Limb (tissue), 2 donors: ENCODE results near the gene SPRN.
"Not testable (repeated sequence)": the region's sequence is repeated elsewhere in the genome, so short reads cannot be mapped to it uniquely, and the experiment has no call there.

Source experiments
- DNase-seq, 2 donors: peaks; one replicate each; pipeline ENCODE4 v3.0.0-alpha.2; 2016; ENCODE audit errors: extremely low spot score in 2 of 2

Gene SPRN

DNA sequence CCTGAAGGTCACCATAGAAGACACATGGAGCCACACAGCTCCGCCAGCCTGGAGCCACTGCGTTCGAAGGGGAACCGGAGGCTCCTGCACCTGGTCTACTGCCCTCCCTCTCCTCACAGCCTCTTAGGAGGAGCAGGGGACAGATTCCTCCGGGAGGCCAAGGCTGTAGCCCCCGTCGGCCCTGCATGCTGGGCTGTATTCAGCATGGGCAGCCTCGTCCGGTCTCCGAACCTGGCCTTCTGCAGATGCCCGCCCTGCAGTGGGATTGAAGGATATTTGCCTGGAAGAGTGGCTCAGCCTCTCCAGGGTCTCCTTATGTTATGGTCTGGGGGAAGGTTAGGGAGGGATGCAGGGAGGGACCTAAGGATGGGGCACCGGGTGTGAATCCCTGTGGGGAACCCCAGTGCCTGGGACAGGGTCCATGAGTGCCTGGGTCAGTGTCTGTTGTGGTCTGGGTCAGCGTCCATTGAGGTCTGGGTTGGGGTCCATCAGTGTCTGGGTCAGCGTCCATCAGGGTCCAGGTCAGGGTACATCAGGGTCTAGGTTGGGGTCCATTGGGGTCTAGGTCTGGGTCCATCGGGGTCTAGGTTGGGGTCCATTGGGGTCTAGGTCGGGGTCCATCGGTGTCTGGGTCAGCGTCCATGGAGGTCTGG is 16.3 kb upstream of the SPRN start:
- no peak for DNase-seq

DNA sequence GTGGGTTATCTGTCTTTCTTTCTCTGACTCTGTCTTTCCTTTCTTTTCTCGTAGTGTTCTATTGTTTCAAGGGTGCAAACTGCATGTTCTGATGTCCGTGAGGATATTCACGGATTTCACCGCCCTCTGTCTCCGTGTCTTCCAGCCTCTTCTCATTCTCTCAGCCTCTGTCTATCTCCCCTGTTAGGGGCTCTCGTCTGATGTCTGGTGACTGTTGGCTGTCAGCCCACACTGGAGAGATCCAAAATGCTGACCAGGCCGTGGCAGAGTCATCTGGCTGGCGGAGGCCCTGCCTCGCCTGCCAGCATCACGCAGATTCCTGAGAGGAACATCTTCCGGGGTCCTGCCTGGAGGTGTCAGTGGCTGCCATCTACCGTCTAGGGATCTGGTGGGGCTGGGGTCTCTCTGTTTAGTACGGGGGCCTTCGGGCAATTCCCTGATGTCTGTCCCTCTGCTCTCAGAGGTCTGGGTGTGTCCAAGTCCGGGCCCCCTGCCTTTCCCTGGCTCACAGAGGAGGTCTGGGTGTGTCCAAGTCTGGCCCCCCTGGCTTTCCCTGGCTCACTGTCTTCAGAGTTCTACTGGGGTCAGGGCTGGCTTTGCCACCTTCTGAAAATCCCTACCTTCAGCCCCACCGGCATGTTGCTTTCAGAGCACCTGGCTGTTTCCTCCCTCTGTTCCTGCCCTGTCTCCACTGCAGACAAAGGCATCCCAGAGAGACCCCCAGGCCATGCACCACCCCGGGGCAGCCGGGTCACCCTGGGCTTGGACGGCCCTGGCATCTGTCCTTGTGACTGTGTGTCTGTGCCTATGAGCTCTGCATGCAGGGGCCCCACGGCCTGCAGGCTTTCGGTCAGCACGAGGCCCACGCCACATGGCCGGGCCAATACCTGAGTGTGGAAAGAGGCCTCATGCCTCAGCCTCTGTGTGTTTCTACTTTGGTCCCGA is 15.4 kb upstream of the SPRN start:
- DNase-seq: no peak

DNA sequence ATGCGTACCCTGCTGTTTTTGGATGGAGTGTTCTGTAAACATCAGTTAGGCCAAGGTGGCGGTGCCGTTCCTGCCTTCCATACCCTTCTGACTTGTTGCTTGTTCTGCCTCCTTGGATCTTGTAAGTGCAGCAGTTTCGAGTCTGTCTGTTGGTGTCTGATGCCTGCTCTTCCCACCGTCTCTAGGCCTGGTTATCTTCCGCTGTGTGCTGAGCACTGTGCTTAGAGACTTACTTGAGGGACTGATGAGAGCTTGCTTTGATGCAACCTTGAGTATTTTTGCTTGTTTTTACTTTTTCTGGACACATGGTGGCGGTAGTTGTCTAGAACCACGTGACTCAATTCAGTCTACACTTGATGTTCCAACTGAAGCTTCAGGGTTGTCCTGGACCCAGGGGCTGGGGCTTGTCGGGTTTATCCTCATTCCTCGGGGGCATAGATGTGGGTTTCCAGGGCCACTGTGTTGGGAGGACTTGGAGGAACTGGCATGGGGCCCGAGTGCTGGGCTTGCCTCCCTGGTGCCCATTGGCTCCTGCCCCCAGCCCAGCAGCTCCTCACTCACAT is 14.4 kb upstream of the SPRN start:
- no peak for DNase-seq

DNA sequence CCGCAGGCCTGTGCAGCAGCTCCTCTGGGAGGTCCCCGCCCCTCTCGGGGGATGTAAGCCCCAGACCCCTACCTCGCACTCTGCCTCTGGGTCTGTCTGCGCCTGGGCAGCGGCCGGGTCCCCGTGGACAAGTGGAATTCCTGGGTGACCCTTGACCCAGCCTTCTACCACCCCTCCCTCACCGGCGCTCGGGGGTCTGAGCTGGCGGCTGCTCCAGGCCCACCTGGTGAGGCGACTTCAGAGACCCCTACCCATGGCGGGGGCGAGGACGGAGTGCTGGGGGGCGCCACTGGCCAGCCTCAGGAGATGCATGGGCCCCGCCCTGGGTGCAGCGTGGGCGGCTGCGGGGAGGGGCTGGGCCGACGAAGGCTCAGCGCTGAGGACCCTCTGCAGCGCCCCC is 8.4 kb upstream of the SPRN start:
- DNase-seq: not testable (repeated sequence)

DNA sequence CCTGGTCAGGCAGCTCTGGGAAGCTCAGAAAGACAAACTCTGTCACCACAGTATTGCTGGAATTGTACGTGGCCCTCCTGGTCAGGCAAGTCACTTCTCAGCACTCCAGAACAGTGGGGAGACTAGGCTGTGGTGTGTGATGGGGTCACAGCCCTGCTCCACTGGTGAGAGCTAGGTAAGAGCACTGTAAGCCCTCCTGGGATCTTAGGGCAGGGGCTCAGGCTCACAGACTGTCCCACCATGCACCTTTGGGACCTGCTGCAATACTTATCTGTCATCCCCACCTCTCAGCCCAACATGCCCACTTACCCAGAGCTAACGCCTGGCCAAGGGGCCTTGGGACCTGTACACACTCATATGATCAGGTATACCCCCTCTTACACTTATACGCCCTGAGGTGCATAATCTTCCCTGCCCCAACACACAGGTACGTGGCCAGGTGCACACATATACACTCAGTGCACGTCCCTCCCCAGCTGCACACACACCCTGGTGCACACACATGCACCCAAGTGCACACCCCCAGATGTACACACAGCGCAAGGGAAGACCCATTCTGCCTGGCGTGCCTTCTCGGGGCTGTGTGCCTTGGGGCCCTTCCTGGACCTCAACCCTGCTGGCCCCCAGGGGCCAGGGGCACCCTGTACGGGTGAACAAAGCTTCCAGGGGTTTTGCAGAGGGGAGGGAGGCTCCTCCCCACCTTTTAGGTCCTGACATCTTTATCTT is 7.6 kb upstream of the SPRN start:
- not testable (repeated sequence) for DNase-seq

DNA sequence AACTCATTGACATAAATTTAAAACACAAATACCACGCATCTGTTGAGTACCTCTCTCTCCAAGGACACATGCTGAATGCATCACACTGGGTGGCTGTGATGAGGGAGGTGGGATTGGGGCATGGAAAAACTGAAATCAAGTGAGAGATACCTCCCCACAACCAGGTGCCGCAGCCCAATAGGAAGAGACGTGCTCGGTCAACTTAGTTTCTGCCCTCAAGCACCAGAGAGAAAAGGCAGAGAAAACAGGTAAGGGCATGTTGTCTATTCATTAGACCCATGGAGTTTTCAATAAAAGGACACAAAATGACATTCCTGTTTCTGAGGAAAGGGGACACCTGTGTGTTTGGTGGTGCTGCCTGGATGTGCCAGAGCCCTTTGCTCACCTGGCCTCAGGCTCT is 5.1 kb upstream of the SPRN start:
- not testable (repeated sequence) for DNase-seq

DNA sequence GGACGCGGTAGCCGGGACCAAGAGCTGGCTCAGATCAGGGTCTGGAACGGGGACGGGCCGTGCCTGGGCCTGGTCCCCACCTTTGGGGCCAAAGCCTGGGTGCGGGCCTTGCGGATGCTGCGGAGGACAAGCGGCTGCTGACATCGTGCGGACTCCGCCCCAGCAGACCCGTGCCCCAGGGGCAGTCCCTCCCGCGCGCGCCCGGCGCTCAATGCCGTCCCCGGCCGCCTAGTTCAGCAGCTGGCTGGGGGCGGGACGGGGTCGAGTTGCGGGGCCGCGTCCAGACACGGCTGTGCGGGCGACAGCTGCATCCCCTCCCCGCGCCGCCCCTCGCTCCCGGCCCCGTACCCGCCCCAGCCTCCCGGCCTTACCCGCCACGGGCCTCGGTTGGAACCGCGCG is 323 bp downstream of the SPRN start:
- DNase-seq: peak in 1 of 2 donors; percentile 36

DNA sequence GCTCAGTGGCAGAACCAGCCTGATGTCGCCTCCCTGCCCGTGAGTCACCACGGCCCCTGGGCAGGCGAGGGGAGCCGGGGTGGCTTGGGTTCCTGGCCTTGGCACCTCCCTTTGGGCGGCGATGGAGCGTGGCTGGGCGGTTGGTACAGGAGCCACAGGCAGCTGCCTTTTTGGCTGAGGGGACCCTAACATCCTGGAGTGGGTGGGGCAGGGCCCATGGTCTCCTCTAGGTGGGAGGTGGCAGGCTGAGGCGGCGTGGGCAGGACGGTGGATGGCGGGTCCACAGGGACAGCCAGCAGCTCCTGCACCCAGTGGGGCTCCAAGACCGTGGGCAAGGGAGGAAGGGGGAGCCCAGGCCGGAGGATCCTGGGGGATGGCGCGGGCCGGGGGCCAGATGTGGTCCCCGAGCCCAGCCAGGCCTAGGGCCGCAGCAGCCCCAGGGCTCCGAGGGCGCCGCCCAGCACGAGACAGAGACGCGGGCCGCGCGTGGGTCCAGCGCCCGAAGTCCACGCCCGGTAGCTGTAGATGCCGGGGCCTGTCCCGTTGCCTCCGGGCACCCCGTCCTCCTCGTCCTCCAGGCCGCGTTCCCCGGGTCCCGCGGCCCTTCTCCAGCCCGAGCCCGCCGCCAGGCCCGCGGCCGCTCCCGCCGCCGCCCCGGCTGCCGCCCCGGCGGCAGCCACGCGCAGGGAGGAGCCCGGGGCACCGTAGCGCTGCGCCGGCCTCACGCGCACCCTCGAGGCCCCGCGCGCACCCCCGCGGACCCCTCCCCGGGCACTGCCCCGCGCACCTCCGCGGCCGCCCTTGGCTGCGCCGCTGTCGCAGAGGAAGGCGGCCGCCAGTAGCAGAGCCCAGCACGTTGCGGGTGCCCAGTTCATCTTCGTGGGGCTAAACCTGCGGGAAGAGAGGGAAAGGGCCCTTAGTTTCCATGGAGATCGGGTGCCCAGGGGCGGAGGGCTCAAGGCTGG is 1.3 kb downstream of the SPRN start:
- DNase-seq: peak in 1 of 2 donors; percentile 45

DNA sequence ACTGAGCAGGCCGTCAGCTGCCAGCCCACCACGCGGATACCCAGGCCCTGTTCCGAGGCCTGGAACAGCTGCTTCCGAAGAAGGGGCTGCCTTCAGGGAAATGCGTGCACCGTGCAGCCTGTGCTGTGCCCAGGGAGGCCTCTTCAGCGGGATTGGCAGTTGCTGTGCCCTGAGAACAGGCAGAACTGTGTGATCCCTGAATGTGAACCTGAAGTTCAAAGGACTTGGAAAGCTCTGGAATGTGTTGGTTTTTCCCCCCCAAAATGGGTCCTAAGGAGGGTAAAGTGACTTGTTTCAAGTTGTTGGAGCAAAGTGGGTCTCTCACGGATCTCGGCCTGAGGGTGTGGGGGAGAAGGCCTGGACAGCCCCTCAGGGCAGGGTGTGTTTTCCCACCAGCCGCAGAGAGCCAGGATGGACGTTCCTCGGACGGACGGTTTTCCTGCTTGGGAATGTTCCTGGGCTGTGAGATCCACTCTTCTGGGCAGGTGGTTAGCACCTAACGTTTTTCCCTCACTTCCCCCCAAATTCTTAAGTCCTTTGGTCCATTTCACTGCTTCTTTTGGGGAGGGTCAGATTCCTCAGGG is 2.1 kb downstream of the SPRN start:
- DNase-seq: peak in 1 of 2 donors; percentile 45

DNA sequence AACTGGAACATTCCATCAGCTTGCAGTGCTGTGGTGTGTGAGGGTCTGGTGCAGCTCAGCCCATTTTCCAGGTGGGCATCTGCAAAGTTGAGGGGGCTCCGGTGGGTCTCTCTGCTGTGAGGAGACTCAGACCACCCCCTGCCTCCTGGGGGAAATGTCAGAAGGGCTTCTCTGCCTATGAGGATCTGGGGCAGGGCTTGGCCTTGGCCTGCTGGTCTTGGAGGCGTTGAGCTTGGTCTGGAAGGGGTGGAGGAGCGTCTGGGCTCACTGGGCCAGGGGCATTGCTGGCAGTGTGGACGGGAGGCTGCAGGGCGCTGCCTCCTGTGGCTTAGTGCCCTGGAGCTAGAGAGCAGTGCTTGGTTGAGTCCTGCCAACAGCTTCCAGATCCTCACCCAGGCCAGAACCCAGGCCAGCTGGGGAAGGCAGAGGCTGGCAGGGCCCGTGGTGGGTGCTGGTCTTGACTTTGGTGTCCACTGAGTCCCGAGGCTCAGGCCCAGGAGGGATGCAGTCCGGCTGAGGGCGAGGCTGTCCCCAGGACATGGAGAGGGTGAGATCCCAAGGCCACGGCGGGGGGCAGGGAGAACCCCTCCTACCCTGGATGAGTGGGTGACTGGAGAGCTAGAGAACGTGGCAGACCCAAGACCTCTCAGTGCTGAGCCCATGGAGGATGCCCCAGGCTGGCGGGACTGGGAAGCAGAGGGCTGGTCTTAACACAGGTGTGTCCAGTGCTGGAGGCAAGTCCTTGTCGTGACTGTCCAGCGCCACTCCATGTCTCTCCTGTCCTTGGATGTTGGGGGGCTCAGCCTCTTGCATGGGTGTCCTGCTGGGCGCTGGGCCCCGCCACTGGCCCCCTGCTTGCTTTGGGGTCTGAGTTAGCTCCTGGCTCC is 2.8 kb downstream of the SPRN start:
- DNase-seq: no peak

DNA sequence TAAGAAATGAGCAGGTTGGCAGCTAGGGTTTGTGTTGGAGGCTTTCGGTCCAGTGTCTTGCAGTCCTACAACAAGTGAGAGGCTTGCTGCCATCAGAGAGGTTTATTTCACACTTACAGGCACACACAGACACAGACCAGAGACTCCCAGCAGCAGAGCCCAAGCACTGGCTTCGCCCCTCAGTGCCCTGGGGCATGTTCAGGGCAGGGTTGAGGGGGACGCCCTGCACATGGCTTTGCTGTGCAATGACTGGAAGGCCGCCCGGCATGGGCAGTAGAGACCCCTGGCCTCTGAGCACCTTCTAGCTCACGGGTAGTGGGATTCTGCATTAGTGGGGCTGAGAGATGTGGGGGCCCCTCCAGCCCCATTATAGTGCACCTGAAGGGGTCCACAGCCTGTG is 3.8 kb downstream of the SPRN start:
- DNase-seq: no peak

DNA sequence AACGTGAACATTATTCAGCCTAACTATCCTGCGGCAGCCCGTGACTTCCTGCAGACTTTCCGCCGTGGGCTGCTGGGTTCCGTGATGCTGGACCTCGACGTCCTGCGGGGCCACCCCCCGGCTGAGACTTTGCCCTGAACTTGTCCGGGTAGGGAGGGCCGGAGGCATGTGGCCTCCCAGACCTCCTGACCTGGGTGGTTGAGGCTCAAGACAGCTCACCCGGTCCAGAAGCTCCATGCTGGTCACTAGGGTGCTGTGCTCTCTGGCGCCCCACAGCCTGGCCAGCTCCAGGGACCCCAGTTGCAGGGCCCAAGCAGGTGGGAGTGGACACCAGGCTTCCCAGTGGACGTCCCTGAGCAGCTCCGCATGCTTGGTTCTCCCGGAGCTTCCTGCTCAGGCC is 4.4 kb downstream of the SPRN start:
- no peak for DNase-seq

DNA sequence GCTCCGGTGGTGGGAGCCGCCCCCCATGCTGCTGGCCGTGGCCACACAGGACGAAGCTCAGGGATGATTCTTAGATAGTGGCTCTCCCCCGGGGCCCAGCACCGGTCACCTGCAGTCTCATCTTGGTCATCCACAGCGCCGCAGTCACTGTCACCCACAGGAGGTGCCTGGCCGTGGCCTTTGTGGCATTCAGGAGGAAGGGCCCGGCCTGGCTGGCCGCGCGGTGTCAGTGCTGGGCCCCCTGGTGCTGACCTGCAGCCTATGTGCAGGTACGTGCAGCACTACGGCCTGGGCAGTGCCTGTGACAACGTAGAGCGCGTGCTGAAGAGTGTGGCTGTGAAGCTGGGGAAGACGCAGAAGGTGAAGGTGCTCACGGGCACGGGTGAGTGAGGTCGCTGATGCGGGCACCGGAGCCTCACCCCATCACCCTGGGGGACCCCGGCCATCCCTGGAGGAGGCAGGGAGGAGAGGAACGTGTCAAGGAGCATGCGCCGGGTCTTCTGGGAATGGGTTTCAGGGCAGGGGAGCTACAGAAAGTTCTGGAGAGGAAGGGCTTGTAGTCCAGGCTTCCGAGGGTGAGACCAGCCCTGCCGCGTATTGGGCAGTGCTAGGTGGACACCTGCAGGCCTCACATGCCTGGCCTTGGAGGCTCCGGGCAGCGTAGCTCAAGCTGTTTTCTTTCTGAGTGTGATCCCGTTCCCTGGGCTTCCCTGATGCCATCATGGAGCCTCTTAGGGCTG is 5.0 kb downstream of the SPRN start:
- no peak for DNase-seq

DNA sequence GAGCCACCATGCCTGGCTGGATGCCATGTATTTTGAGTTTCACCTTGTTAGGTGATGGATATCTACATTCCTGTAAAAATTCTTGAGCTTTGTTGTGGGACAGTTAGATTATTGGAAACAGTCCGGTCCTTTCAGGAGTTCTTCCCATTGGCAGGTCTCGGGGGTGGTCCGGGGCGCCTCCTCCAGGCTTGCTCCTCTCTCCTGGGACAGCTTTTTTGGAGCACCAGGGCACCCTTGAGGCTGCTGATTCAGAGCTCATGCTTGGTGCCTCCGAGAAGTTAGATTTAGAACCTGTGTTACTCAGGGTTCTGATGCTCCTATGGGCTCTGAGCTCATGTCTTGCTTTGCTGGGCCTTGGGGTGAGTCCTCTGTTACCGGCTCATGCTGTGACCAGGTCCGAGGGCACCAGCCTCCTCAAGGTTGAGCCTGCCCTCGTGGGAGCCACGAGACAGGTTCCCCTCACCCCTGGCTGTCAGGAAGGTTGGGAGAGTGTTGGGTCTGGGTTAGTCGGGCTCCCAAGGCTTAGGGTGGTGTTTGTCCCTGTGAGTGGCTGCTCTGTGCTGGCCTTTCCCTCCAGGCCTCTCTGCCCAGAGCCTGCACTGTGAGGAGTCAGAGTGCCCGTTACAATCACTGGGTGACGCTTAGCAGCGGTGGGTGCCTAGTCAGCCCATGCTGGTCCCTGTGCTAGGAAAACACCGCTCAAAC is 6.0 kb downstream of the SPRN start:
- DNase-seq: no peak

DNA sequence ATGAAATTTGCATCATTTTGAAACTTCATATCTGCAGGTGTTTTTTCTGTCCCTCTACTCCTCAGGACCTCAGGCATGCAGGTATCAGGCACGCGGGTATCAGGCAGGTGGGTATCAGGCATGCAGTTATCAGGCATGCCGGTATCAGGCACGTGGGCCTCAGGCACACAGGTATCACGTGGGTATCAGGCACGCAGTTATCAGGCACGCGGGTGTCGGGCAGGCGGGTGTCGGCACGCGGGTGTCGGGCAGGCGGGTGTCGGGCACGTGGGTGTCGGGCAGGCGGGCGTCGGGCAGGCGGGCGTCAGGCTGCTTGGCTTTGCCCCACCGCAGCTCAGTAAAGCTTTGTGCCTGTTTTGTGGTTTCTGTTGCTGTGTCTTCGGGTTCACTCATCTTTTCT is 8.7 kb downstream of the SPRN start:
- DNase-seq: no peak

DNA sequence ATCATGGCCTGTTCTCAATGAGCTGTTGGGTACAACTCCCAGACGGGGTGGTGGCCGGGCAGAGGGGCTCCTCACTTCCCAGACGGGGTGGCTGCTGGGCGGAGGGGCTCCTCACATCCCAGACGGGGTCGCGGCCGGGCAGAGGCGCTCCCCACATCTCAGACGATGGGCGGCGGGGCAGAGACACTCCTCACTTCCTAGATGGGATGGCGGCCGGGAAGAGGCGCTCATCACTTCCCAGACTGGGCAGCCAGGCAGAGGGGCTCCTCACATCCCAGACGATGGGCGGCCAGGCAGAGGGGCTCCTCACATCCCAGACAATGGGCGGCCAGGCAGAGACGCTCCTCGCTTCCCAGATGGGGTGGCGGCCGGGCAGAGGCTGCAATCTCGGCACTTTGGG is 10.0 kb downstream of the SPRN start:
- DNase-seq: not testable (repeated sequence)

DNA sequence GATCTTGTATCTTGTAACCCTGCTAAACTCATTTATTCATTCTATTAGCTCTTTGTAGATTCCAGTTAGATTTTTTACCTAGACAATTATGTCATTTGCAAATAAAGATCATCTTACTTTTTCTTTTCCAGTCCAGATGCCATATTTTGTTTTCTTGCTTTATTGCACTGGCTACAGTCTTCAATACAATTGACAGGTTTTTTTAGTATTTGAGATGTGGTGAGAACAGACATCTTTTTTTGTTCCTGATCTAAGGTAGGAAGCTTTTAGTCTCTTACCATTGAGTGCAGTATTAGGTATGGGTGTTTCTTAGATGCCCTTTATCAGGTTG is 12.1 kb downstream of the SPRN start:
- no peak for DNase-seq
